A549 (cell line): ENCODE measurements around the gene GLRA2.

ENCODE experiments used
- BHLHE40 ChIP-seq: IDR thresholded peaks from 2 replicates; pipeline ENCODE4 v1.6.1; 2012; ENCODE audit warnings: low read depth, low read length, inconsistent platforms
- EP300 ChIP-seq, 2 experiments: fragments of >200 bp; sonication (Bioruptor Twin); formaldehyde crosslinking; IDR thresholded peaks; 2 replicates in 1 of 2; 3 replicates in 1 of 2; pipeline ENCODE4 v1.6.1; 2016 to 2017
- JUNB ChIP-seq: fragments of >200 bp; sonication (Bioruptor Twin); formaldehyde crosslinking; IDR thresholded peaks from 2 replicates; pipeline ENCODE4 v1.6.1; 2016
- KDM5A ChIP-seq: fragments of 200-600 bp; sonication (generic); IDR thresholded peaks from 2 replicates; pipeline ENCODE4 v1.6.1; 2016; ENCODE audit warnings: antibody characterized with exemption, mild to moderate bottlenecking
- MYC ChIP-seq: IDR thresholded peaks from 2 replicates; pipeline ENCODE4 v1.6.1; 2012; ENCODE audit warnings: mild to moderate bottlenecking, inconsistent platforms, low read length, improper control_type of control experiment, borderline replicate concordance
- PHF8 ChIP-seq: fragments of 200-600 bp; sonication (generic); IDR thresholded peaks from 2 replicates; pipeline ENCODE4 v1.6.1; 2016; ENCODE audit warnings: low read depth, mild to moderate bottlenecking, antibody characterized with exemption, moderate library complexity, borderline replicate concordance
- POLR2A ChIP-seq: IDR thresholded peaks from 2 replicates; pipeline ENCODE4 v1.6.1; 2012; ENCODE audit warnings: mild to moderate bottlenecking, low read length
- TF ChIP-seq, protein P1 (sequence below): fragments of 150-350 bp; IDR thresholded peaks from 2 replicates; pipeline ENCODE4 v1.6.1; 2014; ENCODE audit warnings: low read depth, mild to moderate bottlenecking, low read length
- TF ChIP-seq, protein P2 (sequence below): fragments of >200 bp; sonication (Bioruptor Twin); formaldehyde crosslinking; IDR thresholded peaks from 3 replicates; pipeline ENCODE4 v1.5.1; 2016
- TF ChIP-seq, protein P3 (sequence below): fragments of 200-600 bp; sonication (generic); IDR thresholded peaks from 2 replicates; pipeline ENCODE4 v1.6.1; 2016; ENCODE audit warnings: antibody characterized with exemption, mild to moderate bottlenecking, moderate library complexity

DNA sequence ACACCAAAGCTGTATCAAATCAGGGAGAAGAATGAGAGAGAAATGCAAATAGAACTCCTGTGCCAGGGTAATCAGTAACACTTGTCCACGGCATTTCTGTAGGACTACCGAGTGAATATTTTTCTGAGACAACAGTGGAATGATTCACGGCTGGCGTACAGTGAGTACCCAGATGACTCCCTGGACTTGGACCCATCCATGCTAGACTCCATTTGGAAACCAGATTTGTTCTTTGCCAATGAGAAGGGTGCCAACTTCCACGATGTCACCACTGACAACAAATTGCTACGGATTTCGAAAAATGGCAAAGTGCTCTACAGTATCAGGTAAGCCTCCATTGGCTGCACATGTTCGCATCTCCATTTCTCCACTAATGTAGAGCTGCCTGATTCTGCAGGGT is 51.7 kb downstream of the GLRA2 start:
- TF ChIP-seq JUNB: no peak
- TF ChIP-seq EP300 (IDR thresholded peaks at IDR 0.05): no peak
- TF ChIP-seq, protein P1, sequence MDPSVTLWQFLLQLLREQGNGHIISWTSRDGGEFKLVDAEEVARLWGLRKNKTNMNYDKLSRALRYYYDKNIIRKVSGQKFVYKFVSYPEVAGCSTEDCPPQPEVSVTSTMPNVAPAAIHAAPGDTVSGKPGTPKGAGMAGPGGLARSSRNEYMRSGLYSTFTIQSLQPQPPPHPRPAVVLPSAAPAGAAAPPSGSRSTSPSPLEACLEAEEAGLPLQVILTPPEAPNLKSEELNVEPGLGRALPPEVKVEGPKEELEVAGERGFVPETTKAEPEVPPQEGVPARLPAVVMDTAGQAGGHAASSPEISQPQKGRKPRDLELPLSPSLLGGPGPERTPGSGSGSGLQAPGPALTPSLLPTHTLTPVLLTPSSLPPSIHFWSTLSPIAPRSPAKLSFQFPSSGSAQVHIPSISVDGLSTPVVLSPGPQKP: no peak
- no peak for TF ChIP-seq PHF8
- TF ChIP-seq MYC: no peak
- no peak for TF ChIP-seq POLR2A
- TF ChIP-seq BHLHE40: no peak
- no peak for TF ChIP-seq KDM5A
- TF ChIP-seq, protein P2, sequence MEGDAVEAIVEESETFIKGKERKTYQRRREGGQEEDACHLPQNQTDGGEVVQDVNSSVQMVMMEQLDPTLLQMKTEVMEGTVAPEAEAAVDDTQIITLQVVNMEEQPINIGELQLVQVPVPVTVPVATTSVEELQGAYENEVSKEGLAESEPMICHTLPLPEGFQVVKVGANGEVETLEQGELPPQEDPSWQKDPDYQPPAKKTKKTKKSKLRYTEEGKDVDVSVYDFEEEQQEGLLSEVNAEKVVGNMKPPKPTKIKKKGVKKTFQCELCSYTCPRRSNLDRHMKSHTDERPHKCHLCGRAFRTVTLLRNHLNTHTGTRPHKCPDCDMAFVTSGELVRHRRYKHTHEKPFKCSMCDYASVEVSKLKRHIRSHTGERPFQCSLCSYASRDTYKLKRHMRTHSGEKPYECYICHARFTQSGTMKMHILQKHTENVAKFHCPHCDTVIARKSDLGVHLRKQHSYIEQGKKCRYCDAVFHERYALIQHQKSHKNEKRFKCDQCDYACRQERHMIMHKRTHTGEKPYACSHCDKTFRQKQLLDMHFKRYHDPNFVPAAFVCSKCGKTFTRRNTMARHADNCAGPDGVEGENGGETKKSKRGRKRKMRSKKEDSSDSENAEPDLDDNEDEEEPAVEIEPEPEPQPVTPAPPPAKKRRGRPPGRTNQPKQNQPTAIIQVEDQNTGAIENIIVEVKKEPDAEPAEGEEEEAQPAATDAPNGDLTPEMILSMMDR: no peak
- TF ChIP-seq, protein P3, sequence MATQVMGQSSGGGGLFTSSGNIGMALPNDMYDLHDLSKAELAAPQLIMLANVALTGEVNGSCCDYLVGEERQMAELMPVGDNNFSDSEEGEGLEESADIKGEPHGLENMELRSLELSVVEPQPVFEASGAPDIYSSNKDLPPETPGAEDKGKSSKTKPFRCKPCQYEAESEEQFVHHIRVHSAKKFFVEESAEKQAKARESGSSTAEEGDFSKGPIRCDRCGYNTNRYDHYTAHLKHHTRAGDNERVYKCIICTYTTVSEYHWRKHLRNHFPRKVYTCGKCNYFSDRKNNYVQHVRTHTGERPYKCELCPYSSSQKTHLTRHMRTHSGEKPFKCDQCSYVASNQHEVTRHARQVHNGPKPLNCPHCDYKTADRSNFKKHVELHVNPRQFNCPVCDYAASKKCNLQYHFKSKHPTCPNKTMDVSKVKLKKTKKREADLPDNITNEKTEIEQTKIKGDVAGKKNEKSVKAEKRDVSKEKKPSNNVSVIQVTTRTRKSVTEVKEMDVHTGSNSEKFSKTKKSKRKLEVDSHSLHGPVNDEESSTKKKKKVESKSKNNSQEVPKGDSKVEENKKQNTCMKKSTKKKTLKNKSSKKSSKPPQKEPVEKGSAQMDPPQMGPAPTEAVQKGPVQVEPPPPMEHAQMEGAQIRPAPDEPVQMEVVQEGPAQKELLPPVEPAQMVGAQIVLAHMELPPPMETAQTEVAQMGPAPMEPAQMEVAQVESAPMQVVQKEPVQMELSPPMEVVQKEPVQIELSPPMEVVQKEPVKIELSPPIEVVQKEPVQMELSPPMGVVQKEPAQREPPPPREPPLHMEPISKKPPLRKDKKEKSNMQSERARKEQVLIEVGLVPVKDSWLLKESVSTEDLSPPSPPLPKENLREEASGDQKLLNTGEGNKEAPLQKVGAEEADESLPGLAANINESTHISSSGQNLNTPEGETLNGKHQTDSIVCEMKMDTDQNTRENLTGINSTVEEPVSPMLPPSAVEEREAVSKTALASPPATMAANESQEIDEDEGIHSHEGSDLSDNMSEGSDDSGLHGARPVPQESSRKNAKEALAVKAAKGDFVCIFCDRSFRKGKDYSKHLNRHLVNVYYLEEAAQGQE: no peak
